Sigmoid colon (tissue), 4 donors: ENCODE data around the gene DPPA2.

ENCODE experiments used
- CTCF ChIP-seq, 4 experiments: fragments of 450-650 bp in 3 of 4; fragments of 200-600 bp in 1 of 4; IDR thresholded peaks; one replicate each; pipeline ENCODE4 v1.5.1; 2016 to 2019; ENCODE audit warnings: antibody characterized with exemption in 4 of 4, mild to moderate bottlenecking in 3 of 4, moderate library complexity in 2 of 4
- POLR2AphosphoS5 ChIP-seq, 4 donors: sonication (generic); formaldehyde crosslinking; IDR thresholded peaks; one replicate each; pipeline ENCODE4 v1.6.1; 2017; ENCODE audit warnings: antibody characterized with exemption in 4 of 4

DNA sequence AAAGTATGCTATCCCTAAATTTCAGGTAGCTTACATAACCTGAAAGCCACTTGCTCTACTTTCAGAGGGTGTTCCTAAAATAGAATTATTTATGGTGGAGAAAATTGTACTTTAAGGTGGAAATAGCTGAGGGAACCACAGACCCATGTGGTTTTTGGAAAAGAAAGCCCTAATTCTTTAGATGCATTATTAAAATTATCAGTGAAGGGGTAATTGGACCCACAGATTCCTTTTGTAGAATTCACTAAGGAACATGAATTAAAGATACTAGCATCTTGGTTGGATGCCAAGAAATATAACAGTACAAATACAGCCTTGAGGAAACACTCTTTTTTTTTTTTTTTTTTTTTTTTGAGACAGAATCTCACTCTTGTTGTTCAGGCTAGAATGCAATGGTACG lies 37.8 kb downstream of the DPPA2 start:
- no peak for TF ChIP-seq CTCF (IDR thresholded peaks at IDR 0.05)
- TF ChIP-seq POLR2AphosphoS5 (IDR thresholded peaks at IDR 0.05), result no peak
